ENCODE results near the gene MAN2A1.
"Not testable (repeated sequence)": the region's sequence is repeated elsewhere in the genome, so short reads cannot be mapped to it uniquely, and the experiment has no call there.

The MAN2A1 gene

GRCh38 chr5:109868737-109869136, 179.0 kb downstream of the MAN2A1 start:
- peak; percentile 81 for DNase-seq (ENCODE audit: low read depth)

DNA sequence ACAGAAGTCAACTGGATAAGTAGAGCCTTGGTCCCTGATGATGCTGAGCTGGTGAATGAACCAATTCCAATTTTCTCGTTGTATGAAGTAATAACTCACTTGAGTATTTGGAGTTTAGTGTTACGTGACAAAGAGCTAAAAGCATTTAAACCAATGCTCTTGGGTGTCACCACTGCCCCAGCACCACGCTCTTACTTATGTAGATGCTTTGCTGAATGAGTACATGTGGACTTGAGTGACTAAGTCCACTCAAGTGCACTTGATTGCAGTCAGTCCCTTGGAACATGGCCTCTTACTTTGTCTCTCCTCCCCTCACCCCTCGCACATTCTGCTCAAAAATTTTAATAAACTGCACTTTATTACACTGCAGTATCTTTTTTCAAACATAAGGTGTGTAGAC, 184.0 kb downstream of the MAN2A1 start:
- DNase-seq (ENCODE audit: low read depth), result no peak

DNA sequence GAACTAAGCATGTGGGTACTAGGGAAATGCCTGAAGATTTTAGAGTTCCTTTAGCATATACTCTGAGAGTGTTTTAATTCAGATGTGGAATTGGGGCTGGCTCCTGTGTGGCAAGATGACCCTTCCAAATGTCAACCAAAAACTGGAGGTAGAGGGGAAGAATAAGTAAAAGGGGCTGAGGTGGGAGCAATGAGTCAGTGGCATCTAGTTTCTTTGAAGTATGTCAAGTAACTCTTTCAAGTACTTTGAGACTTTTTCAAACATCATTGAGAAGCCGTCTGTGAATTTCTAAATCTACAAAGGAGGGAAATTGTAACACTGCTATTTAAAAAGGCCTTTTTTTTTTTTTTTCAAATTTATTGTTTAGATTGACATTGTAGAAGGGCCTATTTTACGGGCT, 184.4 kb downstream of the MAN2A1 start:
- no peak for DNase-seq (ENCODE audit: low read depth)

DNA sequence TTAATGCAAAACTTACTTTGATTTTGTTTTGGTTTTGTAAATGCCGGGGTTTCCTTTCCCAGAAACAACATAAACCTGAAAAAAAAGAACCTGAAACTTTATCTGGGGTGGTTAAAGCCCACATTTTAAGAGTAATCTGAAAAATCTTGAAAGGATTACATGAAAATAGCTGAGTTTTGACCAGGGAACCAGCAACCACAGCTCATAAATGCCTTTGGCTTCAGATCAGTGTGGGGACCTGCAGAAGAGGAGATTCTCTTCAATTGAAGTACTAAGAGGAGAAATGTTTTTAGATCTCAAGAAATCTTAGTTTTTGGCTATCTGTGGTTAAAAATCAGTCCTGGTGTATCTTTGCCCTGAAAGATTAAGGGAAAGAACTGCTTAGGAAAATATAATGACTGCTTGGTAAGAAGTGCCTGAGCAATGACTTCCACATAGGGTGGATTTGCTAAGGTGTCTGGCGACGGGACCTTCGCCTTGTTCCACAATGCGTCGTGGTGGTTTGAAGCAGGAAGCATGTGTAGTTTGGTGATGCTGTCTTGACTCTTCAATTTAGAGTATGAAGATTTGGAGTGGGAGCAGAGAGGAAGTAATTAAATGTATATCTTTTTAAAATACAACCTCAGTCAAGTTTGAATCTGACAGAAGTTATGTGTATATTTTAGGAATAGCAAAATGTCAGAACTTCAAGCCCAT, 186.5 kb downstream of the MAN2A1 start:
- peak; percentile 25 for DNase-seq (ENCODE audit: low read depth)

GRCh38 chr5:109876941-109877669, 187.4 kb downstream of the MAN2A1 start:
- peak; percentile 66 for DNase-seq (ENCODE audit: low read depth)

DNA sequence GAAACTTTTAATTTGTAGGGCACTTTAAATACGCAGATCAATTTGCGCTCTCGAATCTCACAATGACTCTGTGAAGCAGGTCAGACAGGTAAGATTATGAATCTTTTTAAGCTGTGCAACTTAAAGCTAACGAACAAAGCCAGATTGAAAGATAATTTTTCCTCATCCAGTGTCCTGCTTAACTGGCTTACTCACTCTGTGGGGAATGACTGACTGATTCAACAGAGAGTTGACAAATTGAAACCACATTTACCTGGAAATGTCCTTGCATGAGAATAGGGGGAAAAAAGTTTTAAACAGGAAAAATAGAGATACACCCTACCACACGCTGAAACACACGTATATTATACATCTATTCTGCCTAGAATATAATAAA, 187.9 kb downstream of the MAN2A1 start:
- DNase-seq (ENCODE audit: low read depth), result no peak

- DNase-seq (ENCODE audit: low read depth), result no peak
Measured at GRCh38 chr5:109878887-109879286, 189.2 kb downstream of the MAN2A1 start.

GRCh38 chr5:109880907-109881685, 191.4 kb downstream of the MAN2A1 start:
- DNase-seq (ENCODE audit: low read depth), result no peak

DNA sequence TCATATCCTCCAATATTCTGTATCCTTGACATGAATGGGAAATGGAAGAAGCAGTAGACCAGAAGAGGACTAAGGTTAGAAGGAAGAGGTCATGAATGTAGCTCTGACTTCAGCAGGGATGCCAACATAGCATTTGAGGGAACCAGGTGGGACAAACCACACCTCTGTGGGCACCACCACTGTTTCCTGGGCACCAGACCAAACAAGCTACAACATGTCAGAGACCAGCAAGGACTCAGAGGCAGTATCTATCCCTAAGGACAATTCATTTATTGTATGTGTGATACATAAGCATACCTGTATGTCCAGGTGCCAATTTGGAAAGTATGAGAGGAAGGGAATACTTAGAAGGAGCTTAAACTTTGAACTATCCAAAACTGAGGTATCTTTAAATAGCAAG, 192.8 kb downstream of the MAN2A1 start:
- no peak for DNase-seq (ENCODE audit: low read depth)

DNA sequence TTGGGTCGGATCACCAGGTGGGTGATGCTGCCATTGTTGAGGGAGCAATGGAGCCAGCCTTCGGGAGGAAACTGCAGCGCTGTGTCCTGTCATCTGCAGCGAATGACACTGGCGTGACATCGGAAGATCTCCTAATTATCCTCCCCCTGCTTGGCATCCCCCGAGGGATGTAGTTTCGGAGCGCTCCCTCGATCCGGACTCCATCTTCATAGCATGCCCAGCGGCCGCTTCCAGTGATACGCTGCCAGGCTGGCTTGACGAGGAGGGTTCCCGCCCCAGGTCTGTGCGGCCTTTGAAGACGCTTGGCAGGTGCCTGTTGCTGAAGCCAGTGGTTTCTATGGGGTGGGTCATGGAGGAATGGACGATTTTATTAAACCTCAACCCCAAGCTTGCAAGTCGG, 194.9 kb downstream of the MAN2A1 start:
- DNase-seq (ENCODE audit: low read depth), result no peak

- DNase-seq (ENCODE audit: low read depth), result no peak
Measured at GRCh38 chr5:109885205-109885604, 195.5 kb downstream of the MAN2A1 start.

- no peak for DNase-seq (ENCODE audit: low read depth)
Measured at GRCh38 chr5:109888989-109889388, 199.3 kb downstream of the MAN2A1 start.

DNA sequence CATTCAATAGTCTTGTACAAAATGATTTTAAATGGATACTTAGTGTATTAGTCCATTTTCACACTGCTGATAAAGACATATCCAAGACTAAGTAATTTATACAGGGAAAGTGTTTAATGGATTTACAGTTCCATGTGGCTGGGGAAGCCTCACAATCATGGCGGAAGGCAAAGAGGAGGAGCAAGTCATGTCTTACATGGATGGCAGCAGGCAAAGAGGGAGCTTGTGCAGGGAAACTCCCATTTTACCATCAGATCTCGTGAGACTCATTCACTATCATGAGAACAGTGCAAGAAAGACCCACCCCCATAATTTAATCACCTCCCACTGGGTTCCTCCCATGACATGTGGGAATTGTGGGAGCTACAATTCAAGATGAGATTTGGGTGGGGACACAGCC, 203.5 kb downstream of the MAN2A1 start:
- DNase-seq (ENCODE audit: low read depth), result not testable (repeated sequence)

DNA sequence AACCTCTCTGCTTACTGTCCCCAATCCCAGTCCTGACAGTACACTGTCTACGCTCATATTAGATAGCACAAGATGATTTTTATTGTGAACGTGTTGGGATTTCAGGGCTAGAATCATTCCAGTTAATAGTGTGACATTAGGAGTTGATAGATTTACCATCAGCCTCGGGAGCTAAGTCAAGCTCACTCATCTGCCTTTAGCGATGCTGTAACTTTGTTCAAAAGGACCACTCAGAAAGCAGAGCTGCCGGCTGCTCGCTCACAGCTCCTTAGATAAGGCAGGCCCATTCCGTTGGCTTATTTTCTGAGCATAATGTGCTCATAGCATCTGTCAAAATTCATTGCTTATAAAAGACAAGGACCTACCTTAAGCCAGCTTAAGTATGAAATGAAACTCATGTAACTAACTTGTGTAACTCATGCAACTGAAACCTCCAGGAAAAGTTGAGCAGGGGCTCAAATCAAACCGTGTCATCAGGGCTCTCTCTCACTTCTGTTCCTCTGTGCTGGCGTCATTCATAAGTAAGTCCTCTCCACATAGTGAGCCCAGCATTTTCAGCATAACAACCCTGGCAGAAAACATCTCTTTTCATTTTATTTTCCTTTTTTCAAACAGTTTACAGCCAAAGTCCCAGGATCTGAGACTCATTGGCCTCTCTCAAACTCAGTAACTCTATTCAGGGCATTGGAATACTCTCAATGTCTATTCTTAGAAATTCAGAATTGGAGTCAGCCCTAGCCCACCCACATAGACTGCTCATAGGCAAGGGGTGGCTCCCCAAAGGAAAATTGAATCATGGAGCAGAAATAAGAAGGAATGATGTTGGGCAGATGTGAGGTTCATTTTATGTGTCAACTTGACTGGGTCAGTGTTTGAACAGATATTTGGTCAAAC, 208.8 kb downstream of the MAN2A1 start:
- no peak for DNase-seq (ENCODE audit: low read depth)

- no peak for DNase-seq (ENCODE audit: low read depth)
Measured at GRCh38 chr5:109899163-109899535, 209.4 kb downstream of the MAN2A1 start.

- DNase-seq (ENCODE audit: low read depth), result no peak
Measured at GRCh38 chr5:109900461-109900860, 210.7 kb downstream of the MAN2A1 start.

DNA sequence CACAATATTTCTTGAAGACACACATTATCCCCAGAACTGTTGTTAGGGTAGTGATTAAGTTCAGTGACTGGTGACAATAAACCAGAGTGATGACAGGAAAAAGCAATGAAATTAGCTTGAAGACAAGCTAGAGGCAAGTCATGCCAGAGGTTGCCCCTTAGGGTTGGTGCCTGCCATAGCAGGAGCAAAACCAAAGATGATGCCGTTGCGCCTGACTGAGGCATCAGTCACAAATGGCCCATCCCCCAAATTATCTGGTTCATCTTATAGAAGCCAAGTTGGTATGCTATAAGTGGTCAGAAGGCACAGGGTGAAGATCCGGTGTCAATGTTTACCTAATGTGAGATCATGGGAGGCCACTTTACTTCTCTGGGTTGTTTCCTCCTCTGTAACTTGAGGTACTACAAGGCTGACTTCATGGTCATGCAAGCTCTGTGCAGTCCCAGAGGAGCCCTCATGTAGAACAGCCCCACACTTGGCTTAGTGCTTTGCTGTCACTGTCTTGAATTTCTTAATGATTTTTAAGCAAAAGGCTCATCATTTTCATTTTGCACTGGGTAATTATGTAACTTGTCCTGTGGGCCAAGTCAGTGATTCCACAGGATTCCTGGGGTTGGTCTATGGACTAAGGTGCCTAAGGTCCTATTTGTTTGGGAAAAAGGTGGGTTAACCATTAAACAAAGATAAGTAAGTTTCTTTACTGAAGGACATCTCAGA, 211.3 kb downstream of the MAN2A1 start:
- no peak for DNase-seq (ENCODE audit: low read depth)

DNA sequence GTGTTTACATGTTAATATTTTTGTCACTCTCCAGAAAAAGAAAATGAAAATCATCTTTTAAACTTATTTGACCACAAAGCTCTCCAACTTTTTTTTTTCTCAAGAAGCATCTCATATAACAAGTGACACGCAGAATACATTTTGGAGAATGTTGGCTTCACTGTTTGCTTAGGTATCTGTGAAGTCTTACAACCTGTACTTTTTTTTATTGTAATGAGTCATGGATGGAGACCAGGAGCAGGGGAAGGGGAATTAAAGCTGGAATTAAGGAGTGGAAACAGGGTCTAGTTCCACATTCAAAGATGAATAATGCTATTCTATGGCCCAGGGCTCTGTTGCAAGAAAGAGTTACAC, 211.9 kb downstream of the MAN2A1 start:
- DNase-seq (ENCODE audit: low read depth), result no peak

DNA sequence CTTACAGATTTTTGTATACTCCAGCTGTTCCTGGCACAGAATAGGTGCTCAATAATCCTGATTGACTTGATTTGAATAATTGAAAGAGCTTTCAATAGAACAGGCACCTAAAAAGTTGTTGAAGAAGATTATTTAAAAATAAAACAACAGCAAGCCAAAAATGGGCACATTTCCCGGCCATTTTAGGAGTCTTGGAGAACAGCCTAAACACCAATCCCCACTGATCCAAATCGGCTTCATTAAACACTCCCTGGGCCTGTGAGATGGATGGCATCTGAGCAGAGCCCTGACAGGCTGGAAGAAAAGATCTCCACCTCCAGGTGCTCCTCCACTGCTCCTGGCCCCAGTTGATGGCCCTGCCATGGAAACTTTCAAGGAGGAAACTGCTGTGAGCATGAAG, 213.3 kb downstream of the MAN2A1 start:
- DNase-seq (ENCODE audit: low read depth), result no peak

GRCh38 chr5:109905906-109906305, 216.2 kb downstream of the MAN2A1 start:
- peak; percentile 61 for DNase-seq (ENCODE audit: low read depth)

- DNase-seq (ENCODE audit: low read depth), result peak; percentile 71
Measured at GRCh38 chr5:109907189-109907588, 217.5 kb downstream of the MAN2A1 start.
